ENCODE data around the gene CAMK4. TPM values are rescaled to one million over a fixed set of nuclear protein-coding genes. Genes with fewer than 3 reads are reported as not detected.
"Not testable (repeated sequence)": the region's sequence is repeated elsewhere in the genome, so short reads cannot be mapped to it uniquely, and the experiment has no call there.

CAMK4 gene
- polyA plus RNA-seq, 1 donor (not counting 4 experiments of a cell fraction or from before 2014, with no cell fraction given), result 0.45 TPM

- H3K27me3 ChIP-seq (ENCODE audit: control insufficient read depth, extremely low read depth, insufficient read depth, low read length), result no peaks in the 10 kb centered on the region
- FAIRE-seq (no peak), DNase-seq (ENCODE audit: low read depth, low spot score) (no peak)
- H3K4me2 ChIP-seq (ENCODE audit: control insufficient read depth, extremely low read depth, insufficient read depth, low read depth, low read length), result no peak overlapping the region
- no peaks in the 10 kb centered on the region for H3K9me3 ChIP-seq (ENCODE audit: control insufficient read depth, low read depth, low read length)
- no peak overlapping the region for H3K9ac ChIP-seq (ENCODE audit: control insufficient read depth, extremely low read depth, insufficient read depth, low read length)
- H2AFZ ChIP-seq (ENCODE audit: control insufficient read depth, low read length), result no peak overlapping the region
- H3K79me2 ChIP-seq (ENCODE audit: control insufficient read depth, insufficient read depth, low read length), result no peaks in the 10 kb centered on the region
- H3K36me3 ChIP-seq (ENCODE audit: control insufficient read depth in 2 of 2, extremely low read depth in 1 of 2, insufficient read depth in 2 of 2, low read length in 2 of 2), result no peaks in the 10 kb centered on the region
- no peaks in the 10 kb centered on the region for H3K9me1 ChIP-seq (ENCODE audit: control insufficient read depth, extremely low read depth, insufficient read depth, low read length)
- H3K4me1 ChIP-seq (ENCODE audit: control insufficient read depth, extremely low read depth, insufficient read depth, low read length), result peaks cover 5% of the 10 kb centered on the region
- no peak overlapping the region for H3K4me3 ChIP-seq (ENCODE audit: control insufficient read depth in 2 of 3, extremely low read depth in 1 of 3, insufficient read depth in 2 of 3, low read depth in 1 of 3, low read length in 3 of 3)
- no peaks in the 10 kb centered on the region for H4K20me1 ChIP-seq (ENCODE audit: control insufficient read depth, extremely low read depth, insufficient read depth, low read length)
- TF ChIP-seq CTCF (optimal IDR thresholded peaks at IDR 0.05 in 1 of 3, IDR thresholded peaks at IDR 0.05 in 1 of 3, conservative IDR thresholded peaks at IDR 0.05 in 1 of 3; ENCODE audit: extremely low read depth in 1 of 3, insufficient read depth in 2 of 3, low read length in 3 of 3), result no peak
- TF ChIP-seq EZH2 (IDR thresholded peaks at IDR 0.05; ENCODE audit: low read length), result no peak
- dilution Hi-C loops (cut with MboI; ENCODE audit: extremely low pct_ligation_motif_present, low sequenced_read_pairs), result no loop called here
- H3K27ac ChIP-seq (ENCODE audit: control insufficient read depth, insufficient read depth, low read length), result no peak overlapping the region
These were observed 184.6 kb downstream of the CAMK4 start for GRCh38 chr5:111408817-111409216.

- H3K4me2 ChIP-seq (ENCODE audit: control insufficient read depth, extremely low read depth, insufficient read depth, low read depth, low read length); H3K9me1 ChIP-seq (ENCODE audit: control insufficient read depth, extremely low read depth, insufficient read depth, low read length); H2AFZ ChIP-seq (ENCODE audit: control insufficient read depth, low read length); H3K4me1 ChIP-seq (ENCODE audit: control insufficient read depth, extremely low read depth, insufficient read depth, low read length); H3K9me3 ChIP-seq (ENCODE audit: control insufficient read depth, low read depth, low read length); H3K9ac ChIP-seq (ENCODE audit: control insufficient read depth, extremely low read depth, insufficient read depth, low read length); H3K27ac ChIP-seq (ENCODE audit: control insufficient read depth, insufficient read depth, low read length); FAIRE-seq; H3K36me3 ChIP-seq (ENCODE audit: control insufficient read depth in 2 of 2, extremely low read depth in 1 of 2, insufficient read depth in 2 of 2, low read length in 2 of 2); H3K79me2 ChIP-seq (ENCODE audit: control insufficient read depth, insufficient read depth, low read length); dilution Hi-C loops (cut with MboI; ENCODE audit: extremely low pct_ligation_motif_present, low sequenced_read_pairs); DNase-seq (ENCODE audit: low read depth, low spot score); H4K20me1 ChIP-seq (ENCODE audit: control insufficient read depth, extremely low read depth, insufficient read depth, low read length); H3K27me3 ChIP-seq (ENCODE audit: control insufficient read depth, extremely low read depth, insufficient read depth, low read length); H3K4me3 ChIP-seq (ENCODE audit: control insufficient read depth in 2 of 3, extremely low read depth in 1 of 3, insufficient read depth in 2 of 3, low read depth in 1 of 3, low read length in 3 of 3): not testable (repeated sequence)
These were observed 185.1 kb downstream of the CAMK4 start for GRCh38 chr5:111409266-111409665.

- H3K4me1 ChIP-seq (ENCODE audit: control insufficient read depth, extremely low read depth, insufficient read depth, low read length); H3K27me3 ChIP-seq (ENCODE audit: control insufficient read depth, extremely low read depth, insufficient read depth, low read length); FAIRE-seq; H3K79me2 ChIP-seq (ENCODE audit: control insufficient read depth, insufficient read depth, low read length); H3K36me3 ChIP-seq (ENCODE audit: control insufficient read depth in 2 of 2, extremely low read depth in 1 of 2, insufficient read depth in 2 of 2, low read length in 2 of 2); H4K20me1 ChIP-seq (ENCODE audit: control insufficient read depth, extremely low read depth, insufficient read depth, low read length); DNase-seq (ENCODE audit: low read depth, low spot score); H3K4me3 ChIP-seq (ENCODE audit: control insufficient read depth in 2 of 3, extremely low read depth in 1 of 3, insufficient read depth in 2 of 3, low read depth in 1 of 3, low read length in 3 of 3); H2AFZ ChIP-seq (ENCODE audit: control insufficient read depth, low read length); dilution Hi-C loops (cut with MboI; ENCODE audit: extremely low pct_ligation_motif_present, low sequenced_read_pairs); H3K9me3 ChIP-seq (ENCODE audit: control insufficient read depth, low read depth, low read length); H3K9ac ChIP-seq (ENCODE audit: control insufficient read depth, extremely low read depth, insufficient read depth, low read length); H3K9me1 ChIP-seq (ENCODE audit: control insufficient read depth, extremely low read depth, insufficient read depth, low read length); H3K4me2 ChIP-seq (ENCODE audit: control insufficient read depth, extremely low read depth, insufficient read depth, low read depth, low read length); H3K27ac ChIP-seq (ENCODE audit: control insufficient read depth, insufficient read depth, low read length): not testable (repeated sequence)
These were observed 185.9 kb downstream of the CAMK4 start for GRCh38 chr5:111410067-111410466.

All from keratinocyte (primary cell).